Ammon's horn (tissue), 1 donor: Measurements from ENCODE around the gene ELP6.
"Not testable (repeated sequence)": the region's sequence is repeated elsewhere in the genome, so short reads cannot be mapped to it uniquely, and the experiment has no call there.

Experiments
- DNase-seq: peaks from one replicate; pipeline ENCODE4 v3.0.0-alpha.2; 2016; ENCODE audit warnings: low spot score

ELP6 gene

GRCh38 chr3:47459534-47460085 is 53.9 kb downstream of the ELP6 start:
- DNase-seq: not testable (repeated sequence)

- DNase-seq: no peak
Measured at GRCh38 chr3:47456984-47457383, 56.5 kb downstream of the ELP6 start.

DNA sequence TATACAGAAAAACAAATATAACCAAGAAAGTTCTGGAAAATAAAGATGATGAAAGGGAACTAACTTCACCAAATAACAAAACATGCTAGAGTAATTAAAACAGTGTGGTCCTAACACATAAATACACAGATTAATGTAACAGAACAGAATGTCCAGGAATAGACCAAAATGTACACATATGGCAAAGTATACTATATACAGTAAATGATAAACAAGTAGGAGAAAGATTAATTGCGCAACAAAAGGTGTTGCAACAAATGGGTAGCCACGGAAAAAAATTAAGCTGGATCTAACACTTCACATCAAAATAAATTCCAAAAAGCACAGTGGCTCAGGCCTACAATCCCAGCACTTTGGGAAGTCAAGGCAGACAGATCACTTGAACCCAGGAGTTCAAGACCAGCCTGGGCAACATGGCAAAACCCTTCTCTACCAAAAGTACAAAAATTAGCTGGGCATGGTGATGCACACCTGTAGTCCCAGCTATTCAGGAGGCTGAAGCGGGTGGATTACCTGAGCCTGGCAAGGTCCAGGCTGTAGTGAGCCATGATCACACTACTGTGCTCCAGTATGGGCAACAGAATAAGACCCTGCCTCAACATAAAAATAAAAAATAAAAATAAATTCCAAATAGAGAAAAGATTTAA is 57.6 kb downstream of the ELP6 start:
- DNase-seq: no peak

GRCh38 chr3:47452453-47453215 is 60.9 kb downstream of the ELP6 start:
- no peak for DNase-seq
